GM23248 (cell line): ENCODE measurements around the gene PGA4. TPM values are rescaled to one million over a fixed set of nuclear protein-coding genes. Genes with fewer than 3 reads are reported as not detected.

ENCODE experiments used
- DNase-seq: peaks from one replicate; pipeline ENCODE4 v3.0.0-alpha.2; 2015
- H2AFZ ChIP-seq: fragments of 200-600 bp; sonication (generic); 2 replicates; pipeline ENCODE4 v1.6.1; 2016; ENCODE audit warnings: antibody characterized with exemption
- H3F3A ChIP-seq: fragments of 200-600 bp; sonication (generic); 2 replicates; pipeline ENCODE4 v1.6.1; 2016; ENCODE audit warnings: mild to moderate bottlenecking, antibody characterized with exemption, mixed run types; ENCODE audit not compliant: insufficient read depth
- H3K27ac ChIP-seq: fragments of 200-600 bp; sonication (generic); 2 replicates; pipeline ENCODE4 v1.5.1; 2016; ENCODE audit warnings: mild to moderate bottlenecking
- H3K27me3 ChIP-seq: fragments of 200-600 bp; sonication (generic); replicated peaks from 2 replicates; pipeline ENCODE4 v1.6.1; 2016; ENCODE audit warnings: mild to moderate bottlenecking; ENCODE audit not compliant: insufficient read depth
- H3K36me3 ChIP-seq: fragments of 200-600 bp; sonication (generic); 2 replicates; pipeline ENCODE4 v1.6.1; 2016; ENCODE audit warnings: low read depth, mild to moderate bottlenecking
- H3K4me1 ChIP-seq: fragments of 200-600 bp; sonication (generic); 2 replicates; pipeline ENCODE4 v1.6.1; 2016; ENCODE audit warnings: mild to moderate bottlenecking; ENCODE audit not compliant: insufficient read depth
- H3K4me2 ChIP-seq: fragments of 200-600 bp; sonication (generic); one replicate; pipeline ENCODE4 v1.6.1; 2016; ENCODE audit warnings: mild to moderate bottlenecking; ENCODE audit not compliant: unreplicated experiment
- H3K4me3 ChIP-seq: fragments of 200-600 bp; sonication (generic); 2 replicates; pipeline ENCODE4 v1.5.1; 2016; ENCODE audit warnings: mild to moderate bottlenecking
- H3K79me2 ChIP-seq: fragments of 200-600 bp; sonication (generic); 2 replicates; pipeline ENCODE4 v1.6.1; 2016; ENCODE audit warnings: mild to moderate bottlenecking; ENCODE audit not compliant: insufficient read depth
- H3K9ac ChIP-seq: fragments of 200-600 bp; sonication (generic); 2 replicates; pipeline ENCODE4 v1.6.1; 2016; ENCODE audit warnings: mild to moderate bottlenecking
- H3K9me2 ChIP-seq: fragments of 200-600 bp; sonication (generic); 2 replicates; pipeline ENCODE4 v1.6.1; 2016; ENCODE audit warnings: mixed run types, mild to moderate bottlenecking, moderate library complexity; ENCODE audit not compliant: insufficient read depth
- H3K9me3 ChIP-seq: fragments of 200-600 bp; sonication (generic); one replicate; pipeline ENCODE4 v1.6.1; 2017; ENCODE audit warnings: low read depth
- H4K20me1 ChIP-seq: fragments of 200-600 bp; sonication (generic); 2 replicates; pipeline ENCODE4 v1.6.0; 2016; ENCODE audit not compliant: insufficient read depth
- EZH2 ChIP-seq: fragments of 200-600 bp; sonication (generic); IDR thresholded peaks from 2 replicates; pipeline ENCODE4 v1.6.1; 2018; ENCODE audit warnings: antibody characterized with exemption, mild to moderate bottlenecking; ENCODE audit not compliant: insufficient read depth, poor library complexity, severe bottlenecking
- EZH2phosphoT487 ChIP-seq: fragments of 200-600 bp; sonication (generic); IDR thresholded peaks from 2 replicates; pipeline ENCODE4 v1.6.1; 2018; ENCODE audit warnings: antibody characterized with exemption, moderate library complexity, mild to moderate bottlenecking, low read depth; ENCODE audit not compliant: insufficient read depth
- WGBS, 2 experiments: methylation state at CpG; one replicate each; pipeline ENCODE4 v1.1.6; 2015 to 2017; ENCODE audit warnings: low lambda C conversion rate in 2 of 2, low coverage in 1 of 2; ENCODE audit errors: missing lambda C conversion rate in 2 of 2; 5-methylcytosine and 5-hydroxymethylcytosine counted together
- in situ Hi-C: fragments of 300-500 bp; cut with MboI; formaldehyde crosslinking; loops from 2 replicates; pipeline ENCODE4 v1.15.0; 2020
- polyA plus RNA-seq: library from polyadenylated mRNA; unstranded; fragments of >200 nt; fragmentation: Nextera tagmentation; extraction: Ambion mirVana; gene quantifications from 2 replicates; pipeline ENCODE4 v1.2.1, GENCODE V29; 2016
- total RNA-seq: library from RNA; depleted of rRNA; stranded (reverse); fragments of >200 nt; shearing (Covaris generic); gene quantifications from 2 replicates; pipeline ENCODE4 v1.2.3, GENCODE V29; 2014; rRNA removed

PGA4 gene
- total and polyA plus RNA-seq, 2 experiments from 2014 or later: 0.31 TPM; not detected in 1

- no peaks in the 10 kb centered on the region for H3K79me2 ChIP-seq
- no peak overlapping the region for H2AFZ ChIP-seq
- DNase-seq: no peak
- H3K36me3 ChIP-seq: no peaks in the 10 kb centered on the region
- H3K9me2 ChIP-seq: no peaks in the 10 kb centered on the region
- no peak overlapping the region for H3K27ac ChIP-seq
- H4K20me1 ChIP-seq: no peaks in the 10 kb centered on the region
- no peaks in the 10 kb centered on the region for H3K27me3 ChIP-seq
- in situ Hi-C loops: no loop called here
- TF ChIP-seq EZH2 (no peak), EZH2phosphoT487 (no peak)
- WGBS, 2 experiments: 62 to 66% methylated on average over 10 of the region's 10 CpGs
- no peak overlapping the region for H3K4me2 ChIP-seq
- H3K4me3 ChIP-seq: no peak overlapping the region
- no peaks in the 10 kb centered on the region for H3K9me3 ChIP-seq
- no peaks in the 10 kb centered on the region for H3F3A ChIP-seq
- H3K4me1 ChIP-seq: no peaks in the 10 kb centered on the region
- H3K9ac ChIP-seq: no peak overlapping the region
Observed at GRCh38 chr11:61278001-61278470, 55.9 kb downstream of the PGA4 start.

GRCh38 chr11:61279934-61280659 lies 58.0 kb downstream of the PGA4 start:
- H3K4me2 ChIP-seq: no peak overlapping the region
- no peak overlapping the region for H3K9ac ChIP-seq
- no peaks in the 10 kb centered on the region for H3K27me3 ChIP-seq
- 83 to 84% methylated on average over 12 of the region's 12 CpGs for WGBS, 2 experiments
- H3K27ac ChIP-seq: no peak overlapping the region
- H3K36me3 ChIP-seq: no peaks in the 10 kb centered on the region
- H3F3A ChIP-seq: no peaks in the 10 kb centered on the region
- in situ Hi-C loops: no loop called here
- no peaks in the 10 kb centered on the region for H3K79me2 ChIP-seq
- H3K4me3 ChIP-seq: no peak overlapping the region
- no peaks in the 10 kb centered on the region for H4K20me1 ChIP-seq
- TF ChIP-seq EZH2phosphoT487: no peak
- TF ChIP-seq EZH2: no peak
- H3K9me2 ChIP-seq: no peaks in the 10 kb centered on the region
- peak; percentile 19 for DNase-seq
- H3K9me3 ChIP-seq: no peaks in the 10 kb centered on the region
- no peaks in the 10 kb centered on the region for H3K4me1 ChIP-seq
- H2AFZ ChIP-seq: no peak overlapping the region

GRCh38 chr11:61280883-61281580 lies 58.9 kb downstream of the PGA4 start:
- Histone ChIP-seq H2AFZ (no peak overlapping the region), H3F3A (no peaks in the 10 kb centered on the region), H3K4me3 (no peak overlapping the region), H3K9ac (no peak overlapping the region), H3K27me3 (no peaks in the 10 kb centered on the region), H3K36me3 (no peaks in the 10 kb centered on the region), H3K4me2 (no peak overlapping the region), H3K4me1 (no peaks in the 10 kb centered on the region), H3K9me2 (no peaks in the 10 kb centered on the region), H3K79me2 (no peaks in the 10 kb centered on the region), H3K27ac (no peak overlapping the region), H3K9me3 (no peaks in the 10 kb centered on the region), H4K20me1 (no peaks in the 10 kb centered on the region)
- WGBS, 2 experiments: 85 to 86% methylated on average over 17 to 19 of the region's 20 CpGs
- no peak for DNase-seq
- TF ChIP-seq EZH2 (no peak), EZH2phosphoT487 (no peak)
- in situ Hi-C loops: no loop called here

Other genes starting within 250 kb of the PGA4 start
- not detected in 2 replicates for gene CD5, start 119.9 kb upstream of the PGA4 start, total RNA-seq
- gene CD5, start 119.9 kb upstream of the PGA4 start, polyA plus RNA-seq: not detected in 2 replicates
- gene VPS37C, start 60.9 kb upstream of the PGA4 start, total RNA-seq: 13.4 and 18.7 TPM in 2 replicates
- 12.1 and 13.1 TPM in 2 replicates for gene VPS37C, start 60.9 kb upstream of the PGA4 start, polyA plus RNA-seq
- not detected in 2 replicates for gene PGA3, start 18.8 kb upstream of the PGA4 start, total RNA-seq
- 0.29 TPM in 1 of 2 replicates, not detected in the other for gene PGA3, start 18.8 kb upstream of the PGA4 start, polyA plus RNA-seq
- not detected in 2 replicates for gene PGA5, start 18.8 kb downstream of the PGA4 start, total RNA-seq
- not detected in 2 replicates for gene PGA5, start 18.8 kb downstream of the PGA4 start, polyA plus RNA-seq
- gene VWCE, start 73.0 kb downstream of the PGA4 start, total RNA-seq: 0.76 and 1.1 TPM in 2 replicates
- 0.61 and 0.70 TPM in 2 replicates for gene VWCE, start 73.0 kb downstream of the PGA4 start, polyA plus RNA-seq
- 229 and 252 TPM in 2 replicates for gene DDB1, start 110.8 kb downstream of the PGA4 start, total RNA-seq
- gene DDB1, start 110.8 kb downstream of the PGA4 start, polyA plus RNA-seq: 160 and 162 TPM in 2 replicates
- 44.3 and 44.6 TPM in 2 replicates for gene TKFC, start 110.9 kb downstream of the PGA4 start, total RNA-seq
- 35.3 and 39.8 TPM in 2 replicates for gene TKFC, start 110.9 kb downstream of the PGA4 start, polyA plus RNA-seq
- gene CYB561A3, start 139.5 kb downstream of the PGA4 start, total RNA-seq: 38.4 and 49.0 TPM in 2 replicates
- 42.9 and 52.3 TPM in 2 replicates for gene CYB561A3, start 139.5 kb downstream of the PGA4 start, polyA plus RNA-seq
- 19.0 and 21.5 TPM in 2 replicates for gene TMEM138, start 140.0 kb downstream of the PGA4 start, total RNA-seq
- 48.3 and 50.2 TPM in 2 replicates for gene TMEM138, start 140.0 kb downstream of the PGA4 start, polyA plus RNA-seq
- 23.2 and 33.9 TPM in 2 replicates for gene TMEM216, start 170.2 kb downstream of the PGA4 start, total RNA-seq
- gene TMEM216, start 170.2 kb downstream of the PGA4 start, polyA plus RNA-seq: 20.7 and 23.1 TPM in 2 replicates
- 27.1 and 31.2 TPM in 2 replicates for gene CPSF7, start 207.6 kb downstream of the PGA4 start, total RNA-seq
- 38.2 and 42.3 TPM in 2 replicates for gene CPSF7, start 207.6 kb downstream of the PGA4 start, polyA plus RNA-seq
- gene SDHAF2, start 207.8 kb downstream of the PGA4 start, total RNA-seq: 19.5 and 32.5 TPM in 2 replicates
- 59.5 and 60.6 TPM in 2 replicates for gene SDHAF2, start 207.8 kb downstream of the PGA4 start, polyA plus RNA-seq